ENCODE data around the gene VWA5B2. TPM values are rescaled to one million over a fixed set of nuclear protein-coding genes. Genes with fewer than 3 reads are reported as not detected.

Gene VWA5B2
- total RNA-seq, 1 donor from 2014 or later = not detected

DNA sequence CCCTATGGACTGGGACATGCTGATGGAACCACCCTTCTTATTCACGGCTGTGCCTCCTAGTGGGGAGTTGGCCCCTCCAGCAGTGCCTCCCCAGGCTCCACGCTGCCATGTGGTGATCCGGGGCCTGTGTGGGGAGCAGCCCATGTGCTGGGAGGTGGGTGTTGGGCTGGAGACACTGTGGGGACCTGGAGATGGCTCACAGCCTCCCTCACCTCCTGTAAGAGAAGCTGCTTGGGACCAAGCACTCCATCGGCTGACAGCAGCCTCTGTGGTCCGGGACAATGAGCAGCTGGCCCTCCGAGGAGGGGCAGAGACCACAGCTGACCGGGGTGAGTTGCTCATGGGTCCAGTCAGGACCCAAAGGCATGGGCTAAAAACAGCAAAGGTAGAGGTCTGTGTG lies 10.3 kb downstream of the VWA5B2 start:
- intact Hi-C loops (cut with micrococcal nuclease) = no loop called here
- ATAC-seq (no peak), DNase-seq (no peak)

DNA sequence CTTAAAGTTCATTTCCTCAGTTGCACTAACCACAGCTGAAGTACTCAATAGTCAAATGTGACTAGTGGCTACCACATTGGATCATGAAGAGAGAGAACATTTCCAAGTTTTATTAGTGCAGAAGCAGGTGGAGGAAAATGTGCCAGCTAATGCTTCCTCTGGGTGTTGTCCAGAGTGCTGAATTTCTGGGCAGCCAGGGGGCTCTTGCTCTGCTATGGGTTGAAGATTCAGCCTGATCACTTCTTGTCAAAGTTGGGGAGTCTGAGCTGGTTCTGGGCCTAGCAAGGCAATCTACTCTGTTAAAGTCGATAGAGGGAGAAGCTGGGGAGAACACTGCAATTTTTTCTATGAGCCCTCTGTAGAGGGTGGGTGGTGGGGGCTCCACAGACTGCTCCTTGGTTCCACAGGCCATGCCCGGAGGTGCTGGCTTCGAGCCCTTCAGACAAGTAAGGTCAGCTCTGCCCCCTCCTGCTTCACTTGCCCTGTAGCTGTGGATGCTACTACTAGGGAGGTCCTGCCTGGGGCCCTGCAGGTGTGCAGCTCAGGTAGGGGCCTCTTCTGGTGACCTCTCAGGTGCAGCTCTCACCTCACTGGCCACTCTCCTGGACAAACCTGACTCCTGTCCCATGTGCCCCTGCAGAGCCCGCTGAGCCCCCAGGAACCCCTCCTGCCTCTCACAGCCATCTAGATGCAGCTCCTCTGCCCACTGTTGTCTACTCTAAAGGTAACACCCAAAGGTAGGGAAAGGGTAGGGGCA lies 11.2 kb downstream of the VWA5B2 start:
- intact Hi-C loops (cut with micrococcal nuclease) = no loop called here
- DNase-seq = no peak
- ATAC-seq = no peak

DNA sequence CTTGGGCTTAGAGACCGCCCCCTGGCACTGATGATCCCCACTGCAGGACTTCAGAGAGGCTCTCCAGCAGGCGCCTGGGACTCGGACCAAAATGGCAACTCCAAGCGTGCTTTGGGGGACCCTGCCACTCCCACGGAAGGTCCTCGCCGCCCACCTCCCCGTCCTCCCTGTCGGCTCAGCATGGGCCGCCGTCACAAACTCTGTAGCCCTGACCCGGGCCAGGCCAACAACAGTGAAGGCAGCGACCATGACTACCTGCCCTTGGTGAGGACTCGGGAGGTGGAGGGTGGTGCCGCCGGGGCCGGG lies 11.7 kb downstream of the VWA5B2 start:
- intact Hi-C loops (cut with micrococcal nuclease) = no loop called here
- DNase-seq (no peak), ATAC-seq (no peak)

DNA sequence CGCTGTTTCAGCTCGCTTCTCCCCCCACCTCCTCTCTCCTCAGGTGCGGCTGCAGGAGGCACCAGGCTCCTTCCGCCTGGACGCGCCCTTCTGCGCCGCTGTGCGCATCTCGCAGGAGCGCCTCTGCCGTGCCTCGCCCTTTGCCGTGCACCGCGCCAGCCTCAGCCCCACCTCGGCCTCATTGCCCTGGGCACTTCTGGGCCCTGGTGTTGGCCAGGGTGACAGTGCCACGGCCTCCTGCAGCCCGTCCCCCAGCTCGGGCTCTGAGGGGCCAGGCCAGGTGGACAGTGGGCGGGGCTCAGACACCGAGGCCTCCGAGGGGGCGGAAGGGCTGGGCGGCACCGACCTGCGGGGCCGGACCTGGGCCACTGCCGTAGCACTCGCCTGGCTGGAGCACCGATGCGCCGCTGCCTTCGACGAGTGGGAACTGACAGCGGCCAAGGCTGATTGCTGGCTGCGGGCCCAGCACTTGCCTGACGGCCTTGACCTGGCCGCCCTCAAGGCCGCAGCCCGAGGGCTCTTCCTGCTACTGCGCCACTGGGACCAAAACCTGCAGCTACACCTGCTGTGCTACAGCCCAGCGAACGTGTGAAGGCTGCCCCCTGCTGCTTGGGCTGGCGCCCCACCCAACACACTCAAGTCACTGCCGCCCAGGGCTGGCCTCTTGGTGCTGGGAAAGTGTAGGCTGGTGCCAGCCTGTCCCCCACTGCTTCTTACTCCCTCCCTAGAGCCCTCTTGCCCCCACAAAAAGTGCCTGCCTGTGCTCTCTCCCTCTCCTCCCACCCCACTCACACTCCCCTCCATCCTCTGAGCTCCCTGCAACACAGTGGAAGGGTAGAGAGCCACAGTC lies 12.3 kb downstream of the VWA5B2 start:
- ATAC-seq = peak; percentile 82
- peak; percentile 64 for DNase-seq
- intact Hi-C loops (cut with micrococcal nuclease) = no loop called here

DNA sequence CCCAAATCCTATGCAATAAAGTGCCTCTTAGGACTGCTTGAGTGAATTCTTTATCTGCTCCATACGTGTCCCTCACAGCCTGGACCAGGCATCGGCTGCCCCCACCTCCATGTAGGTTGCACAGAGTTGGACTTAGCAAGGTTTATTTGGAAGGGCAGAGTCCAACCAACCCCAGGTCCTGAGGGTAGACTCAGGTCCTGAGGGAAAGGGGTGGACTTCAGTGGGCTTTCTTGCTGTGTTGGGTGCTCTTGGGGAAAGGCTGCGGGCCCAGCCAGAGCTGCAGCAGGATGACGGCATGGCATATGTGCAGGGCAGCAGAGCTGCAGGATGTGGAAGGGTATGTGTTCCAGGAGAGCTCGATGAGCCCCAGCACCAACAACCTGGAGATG lies 12.9 kb downstream of the VWA5B2 start:
- ATAC-seq (peak; percentile 5), DNase-seq (no peak)
- intact Hi-C loops (cut with micrococcal nuclease) = no loop called here

DNA sequence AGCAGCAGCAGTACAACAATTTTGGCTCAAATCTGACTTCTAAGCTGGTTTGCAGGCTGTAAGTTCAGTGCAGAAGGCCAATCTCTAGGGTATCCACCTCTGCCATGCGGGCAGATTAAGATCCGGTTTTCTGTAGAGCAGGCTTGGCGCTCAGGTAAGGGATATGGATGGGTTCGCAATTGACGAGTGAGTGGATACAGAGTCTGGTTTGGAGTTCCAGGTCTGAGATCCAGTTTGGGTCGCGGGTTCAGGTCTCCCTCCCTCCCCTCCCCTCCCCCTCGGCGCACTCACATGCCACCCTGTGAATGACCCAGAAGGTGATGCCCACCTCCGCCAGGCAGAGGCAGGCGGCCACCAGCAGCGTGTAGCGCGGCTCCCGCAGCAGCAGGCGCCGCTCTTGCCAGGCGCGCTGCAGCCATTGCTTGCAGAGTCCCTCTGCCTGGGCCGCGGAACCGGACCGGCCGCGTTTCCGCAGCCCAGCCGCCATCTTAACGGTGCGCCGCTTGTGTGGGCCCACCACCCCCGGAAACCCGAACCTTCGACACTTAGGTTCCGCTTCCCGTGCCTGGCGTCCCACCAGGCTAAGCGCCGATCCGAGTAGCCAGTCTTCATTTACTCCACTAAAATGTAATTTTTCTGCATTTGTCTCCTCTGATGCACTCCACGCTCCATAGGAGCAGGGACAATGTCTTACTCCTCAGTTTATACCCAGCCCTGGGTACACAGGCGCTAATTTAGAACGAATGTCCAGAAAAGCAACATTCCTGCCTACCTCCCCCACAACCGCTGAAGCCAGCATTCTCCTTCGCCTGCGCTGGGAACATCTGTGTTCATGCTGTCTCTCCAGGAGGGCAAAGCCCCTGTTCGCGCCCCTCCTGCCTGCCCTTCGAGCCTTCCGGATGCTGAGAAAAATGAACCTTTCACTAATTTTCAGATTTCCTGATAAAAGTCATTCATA lies 19.3 kb downstream of the VWA5B2 start, which contains the start of gene ALG3:
TSS of gene ALG3 (minus strand) at position 509 of the 958 bp plus-strand sequence. CDS start at position 487, 22 bp downstream.
- DNase-seq (peak; percentile 87), ATAC-seq (peak; percentile 85)
- intact Hi-C loops (cut with micrococcal nuclease) = no loop called here

DNA sequence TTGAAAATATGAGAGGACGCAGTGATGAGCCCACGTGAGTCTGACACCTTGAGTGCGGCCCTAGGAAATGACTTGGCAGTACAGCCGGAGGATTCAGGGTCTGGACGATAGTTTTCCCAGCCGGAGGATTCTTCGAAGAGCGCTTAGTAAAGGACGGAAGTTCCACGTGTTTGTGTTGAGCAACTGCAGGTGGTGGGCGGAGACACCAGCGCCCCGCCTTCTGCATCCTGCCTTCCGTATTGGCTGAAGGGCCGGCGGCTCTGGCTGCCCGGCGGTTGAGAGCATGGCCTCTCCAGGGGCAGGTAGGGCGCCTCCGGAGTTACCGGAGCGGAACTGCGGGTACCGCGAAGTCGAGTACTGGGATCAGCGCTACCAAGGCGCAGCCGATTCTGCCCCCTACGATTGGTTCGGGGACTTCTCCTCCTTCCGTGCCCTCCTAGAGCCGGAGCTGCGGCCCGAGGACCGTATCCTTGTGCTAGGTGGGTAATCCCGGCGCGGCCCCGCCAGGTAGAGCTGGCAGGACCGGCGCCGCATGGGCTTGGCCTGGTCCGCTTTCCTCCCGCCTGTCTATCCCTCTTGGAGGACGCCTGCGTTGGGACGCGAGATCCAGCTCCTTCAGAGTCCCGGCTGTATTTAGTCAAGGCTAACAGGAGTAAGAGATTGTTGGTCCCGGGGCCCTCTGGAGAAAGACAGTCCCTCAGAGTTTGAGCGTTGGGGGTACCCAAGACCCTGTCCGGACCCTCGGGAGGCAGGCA lies 20.2 kb downstream of the VWA5B2 start, which contains the start of gene EEF1AKMT4:
TSS of gene EEF1AKMT4 (plus strand) at position 261 of the 755 bp plus-strand sequence. CDS start at position 284, 23 bp downstream.
- DNase-seq (peak; percentile 97), ATAC-seq (peak; percentile 99)
- intact Hi-C loops (cut with micrococcal nuclease) = no loop called here

DNA sequence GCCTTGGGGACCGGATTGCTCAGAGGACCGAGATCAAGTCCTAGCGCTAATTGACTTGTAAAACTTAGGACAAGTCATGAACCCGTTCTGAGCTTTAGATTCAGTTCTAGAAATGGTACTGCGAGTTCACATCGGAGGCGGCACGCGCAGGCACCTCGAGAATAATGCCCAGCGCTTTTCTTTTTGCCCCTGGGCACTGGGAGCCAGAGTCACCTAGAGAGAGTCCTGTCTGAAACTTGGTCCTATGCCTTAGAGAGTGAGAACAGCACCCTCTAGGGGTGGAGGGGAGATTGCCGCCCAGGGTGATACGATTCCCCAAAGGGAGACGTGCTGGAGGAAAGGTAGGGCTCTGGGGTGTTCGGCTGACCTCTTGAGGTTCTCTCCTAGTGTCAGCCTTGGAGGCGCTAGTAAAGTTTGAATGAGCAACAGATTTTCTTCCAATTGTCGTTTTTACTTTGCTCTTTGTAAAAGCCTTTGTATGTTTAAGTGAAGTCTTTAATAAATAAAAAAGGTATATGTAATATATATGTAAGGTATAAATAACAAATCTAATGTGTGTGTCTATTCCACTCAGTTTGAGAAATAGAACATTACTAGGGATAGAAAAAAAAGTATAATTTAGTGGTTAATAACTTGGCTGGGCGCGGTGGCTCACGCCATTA lies 20.9 kb downstream of the VWA5B2 start:
- ATAC-seq = peak; percentile 84
- intact Hi-C loops (cut with micrococcal nuclease) = no loop called here

DNA sequence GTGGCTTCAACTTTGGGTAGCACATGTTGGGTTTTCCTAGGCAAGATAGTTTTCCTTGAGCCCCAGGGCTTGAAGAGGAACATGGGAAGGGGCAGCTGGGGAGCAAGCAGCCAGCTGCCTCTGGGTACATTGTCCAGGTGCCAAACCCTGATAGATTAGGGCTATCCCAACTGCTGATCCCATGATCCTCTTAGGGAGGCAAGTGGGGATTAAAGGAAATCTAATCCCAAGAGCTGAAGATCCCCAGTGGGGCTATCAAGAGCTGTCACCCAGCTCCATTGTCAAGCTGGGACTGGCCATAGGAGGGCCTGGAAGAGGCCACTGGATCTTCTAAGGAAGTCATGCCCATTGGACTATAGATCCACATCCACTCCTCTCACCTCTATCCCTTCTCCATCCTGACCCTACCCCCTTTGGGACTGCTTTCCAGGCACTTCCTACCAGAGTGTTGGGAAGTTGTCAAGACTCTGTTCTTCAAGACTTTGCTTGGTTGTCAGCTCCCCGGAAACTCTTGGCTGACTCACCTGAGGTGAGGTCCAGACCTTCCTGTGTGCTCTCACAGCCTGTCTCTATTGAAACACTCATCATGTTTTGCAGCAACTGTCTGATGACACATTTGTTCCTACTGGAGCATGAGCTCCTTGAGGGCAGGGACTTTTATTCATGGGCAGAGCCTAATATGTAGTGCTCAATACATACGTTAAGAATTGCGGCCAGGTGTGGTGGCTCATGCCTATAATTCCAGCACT lies 26.1 kb downstream of the VWA5B2 start:
- DNase-seq = no peak
- intact Hi-C loops (cut with micrococcal nuclease) = no loop called here
- ATAC-seq = no peak

More for the DNA sequence above, 20.9 kb downstream of the VWA5B2 start:
- peak; percentile 86 for DNase-seq

DNA sequence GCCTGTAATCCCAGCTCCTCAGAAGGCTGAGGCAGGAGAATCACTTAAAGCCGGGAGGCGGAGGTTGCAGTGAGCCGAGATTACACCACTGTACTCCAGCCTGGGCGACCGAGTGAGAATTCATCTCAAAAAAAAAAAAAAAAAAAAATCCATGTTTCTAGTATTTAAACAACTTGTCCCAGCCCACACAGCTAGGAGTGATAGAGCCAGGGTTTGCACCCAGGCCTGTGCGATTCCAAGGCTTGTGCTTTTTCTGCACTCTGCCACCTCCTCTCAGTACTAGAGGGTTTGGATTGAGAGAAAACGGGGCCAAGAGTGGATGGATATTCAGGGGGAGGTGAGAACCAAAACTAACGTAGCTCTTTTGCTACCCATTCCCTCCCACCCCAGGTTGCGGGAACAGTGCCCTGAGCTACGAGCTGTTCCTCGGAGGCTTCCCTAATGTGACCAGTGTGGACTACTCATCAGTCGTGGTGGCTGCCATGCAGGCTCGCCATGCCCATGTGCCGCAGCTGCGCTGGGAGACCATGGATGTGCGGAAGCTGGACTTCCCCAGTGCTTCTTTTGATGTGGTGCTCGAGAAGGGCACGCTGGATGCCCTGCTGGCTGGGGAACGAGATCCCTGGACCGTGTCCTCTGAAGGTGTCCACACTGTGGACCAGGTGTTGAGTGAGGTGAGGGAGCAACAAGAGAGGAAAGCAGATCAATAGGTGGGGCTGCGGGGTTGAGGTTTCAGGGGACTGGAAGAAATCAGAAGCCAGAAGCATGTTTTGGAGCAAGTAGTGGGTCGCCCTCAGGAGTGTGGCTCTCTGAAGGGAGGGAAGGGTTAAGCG lies 27.9 kb downstream of the VWA5B2 start:
- intact Hi-C loops (cut with micrococcal nuclease) = no loop called here
- ATAC-seq = no peak

DNA sequence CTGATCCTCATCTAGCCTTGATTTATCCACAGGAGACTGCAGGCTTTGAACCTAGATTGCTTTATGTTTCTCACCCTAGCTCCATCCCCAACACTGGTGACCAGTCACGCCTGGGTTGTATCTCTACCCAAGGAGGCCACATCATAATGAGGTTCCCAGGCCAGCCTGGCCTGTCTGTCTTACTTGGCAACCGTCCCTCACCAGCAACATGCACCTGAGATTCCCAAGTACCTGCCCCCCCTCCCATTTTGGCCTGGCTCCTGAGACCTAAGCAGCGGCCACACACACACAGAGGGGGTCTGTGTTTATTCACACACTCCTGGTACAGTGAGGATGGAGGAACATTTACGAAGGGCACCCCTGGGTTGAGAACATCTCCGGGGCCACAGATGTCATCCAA lies 29.5 kb downstream of the VWA5B2 start:
- intact Hi-C loops (cut with micrococcal nuclease) = no loop called here
- ATAC-seq = no peak

More for the DNA sequence above, 27.9 kb downstream of the VWA5B2 start:
- DNase-seq = no peak

DNA sequence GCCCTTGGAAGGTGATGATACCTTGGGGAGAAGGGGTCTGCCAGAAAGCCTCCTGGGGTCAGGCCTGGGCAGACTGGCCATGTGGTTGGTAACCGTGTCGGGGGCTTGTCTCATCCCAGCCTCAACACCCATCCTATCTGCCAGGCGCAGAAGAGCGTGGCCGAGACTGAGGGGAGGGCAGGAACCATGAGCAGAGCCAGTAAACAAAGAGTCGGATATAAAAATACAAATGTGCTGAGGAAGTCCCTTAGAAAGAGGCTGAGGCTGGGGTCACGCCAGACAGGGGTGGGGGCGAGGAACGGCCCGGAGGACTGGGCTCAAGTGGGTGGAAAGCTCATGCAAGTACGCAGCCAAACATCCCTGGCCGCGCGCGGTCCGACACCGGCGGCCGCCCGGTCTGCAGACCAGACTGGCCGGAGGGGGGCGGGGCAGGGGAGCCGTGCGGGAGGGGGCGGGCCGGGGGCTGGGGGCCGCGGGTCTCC lies 30.1 kb downstream of the VWA5B2 start:
- no peak for DNase-seq
- intact Hi-C loops (cut with micrococcal nuclease) = no loop called here
- peak; percentile 6 for ATAC-seq

More for the DNA sequence above, 29.5 kb downstream of the VWA5B2 start:
- no peak for DNase-seq

DNA sequence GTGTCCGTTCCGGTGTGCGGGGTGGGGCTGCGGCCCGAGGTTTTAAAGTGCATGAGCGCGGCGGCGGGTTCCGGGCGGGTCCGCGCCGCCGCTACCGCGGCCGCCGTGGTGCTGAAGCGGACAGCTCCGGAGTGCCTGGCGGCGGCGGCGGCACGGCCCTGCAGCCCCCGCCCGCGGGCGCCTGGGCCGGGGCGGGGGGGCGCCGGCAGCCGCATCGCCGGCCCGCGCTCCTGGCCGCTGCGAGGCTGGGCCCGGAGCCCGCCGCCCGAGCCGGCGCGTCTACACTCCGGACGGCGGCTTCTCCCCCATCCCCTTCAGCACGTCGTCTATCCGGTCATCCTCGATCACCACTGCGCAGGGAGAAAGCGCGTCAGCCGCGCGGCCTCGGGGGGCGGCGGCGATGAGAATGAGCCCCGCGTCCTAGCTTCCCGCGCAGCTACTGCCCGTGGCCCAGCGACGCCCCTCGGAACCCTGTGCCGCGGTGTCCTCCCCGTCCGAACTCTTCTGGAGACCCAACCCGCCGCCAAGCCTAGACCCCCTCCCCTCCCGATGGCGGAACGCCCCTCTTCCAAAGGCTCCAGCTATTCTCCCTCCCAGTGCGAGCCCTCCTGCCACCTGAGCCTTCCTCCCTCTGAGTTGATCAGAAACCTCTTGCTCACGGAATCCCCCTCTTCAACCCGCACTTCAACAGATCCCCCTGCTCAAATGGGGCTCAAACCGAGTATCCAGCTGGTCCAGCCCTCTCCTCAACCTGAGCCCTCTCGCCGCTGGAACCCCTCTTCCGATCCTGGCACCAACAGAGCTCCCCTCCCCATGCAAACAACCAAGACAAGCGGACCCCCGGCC lies 30.7 kb downstream of the VWA5B2 start:
- intact Hi-C loops (cut with micrococcal nuclease) = no loop called here
- peak; percentile 80 for ATAC-seq
- peak; percentile 66 for DNase-seq

DNA sequence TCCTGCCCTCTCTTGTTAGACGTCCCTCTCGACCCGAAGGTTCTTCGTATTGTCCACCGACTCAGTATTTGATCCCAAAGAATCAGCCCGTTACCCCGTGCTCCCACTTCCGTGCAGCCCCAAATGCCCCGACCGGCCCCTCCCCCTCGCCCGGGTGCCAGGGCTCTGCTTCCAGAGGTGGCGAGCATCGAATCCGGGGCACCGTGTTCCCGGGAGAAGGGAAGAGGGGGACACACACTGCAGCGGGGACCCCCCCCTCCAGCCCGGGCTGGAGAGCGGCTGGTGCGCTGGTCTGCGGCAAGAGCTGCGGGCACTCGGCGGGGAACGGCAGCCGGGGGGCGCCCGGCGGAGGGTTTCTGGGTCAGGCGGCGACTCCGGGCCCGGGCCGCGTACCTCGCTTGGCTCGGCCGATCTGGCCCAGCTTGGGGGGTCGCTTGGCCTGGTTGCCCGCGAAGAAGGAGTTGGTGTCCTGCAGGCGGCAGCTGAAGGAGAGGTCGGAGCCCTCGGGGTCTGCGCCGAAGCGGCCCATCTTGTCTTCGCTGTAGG lies 31.4 kb downstream of the VWA5B2 start:
- intact Hi-C loops (cut with micrococcal nuclease) = no loop called here
- no peak for ATAC-seq

DNA sequence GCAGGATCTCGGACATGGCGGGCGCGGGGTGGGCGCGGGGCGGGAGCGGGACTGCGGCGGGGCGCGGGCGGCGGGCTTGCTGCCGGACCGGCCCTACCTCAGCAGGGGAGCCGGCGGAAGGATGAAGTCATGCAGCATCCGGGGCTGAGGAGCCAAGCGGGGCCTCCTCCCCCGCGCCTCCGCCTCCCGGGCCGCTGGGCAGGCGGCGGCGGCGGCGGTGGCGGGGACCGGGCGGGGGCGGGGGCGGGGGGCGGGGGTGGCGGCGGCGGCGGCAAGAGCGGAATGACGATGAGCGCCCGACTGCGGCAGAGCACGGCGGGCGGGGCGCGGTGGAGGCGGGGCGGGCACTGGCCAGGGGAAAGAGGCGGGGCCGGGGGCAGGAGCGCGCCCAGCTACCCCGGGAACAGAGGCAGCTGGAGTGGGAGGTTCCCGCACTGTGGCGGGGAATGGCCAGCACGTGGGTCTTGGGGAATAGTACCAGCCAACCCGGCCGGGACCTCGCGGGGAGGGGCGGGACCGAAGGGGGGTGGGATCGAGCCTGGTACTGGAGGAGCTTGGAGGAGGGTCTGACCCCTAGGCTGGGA lies 32.0 kb downstream of the VWA5B2 start, which contains the start of gene CAMK2N2:
TSS of gene CAMK2N2 (minus strand) at position 284 of the 584 bp plus-strand sequence. CDS start at position 16, 268 bp downstream.
- ATAC-seq (peak; percentile 69), DNase-seq (peak; percentile 64)
- intact Hi-C loops (cut with micrococcal nuclease) = no loop called here

More for the DNA sequence above, 31.4 kb downstream of the VWA5B2 start:
- DNase-seq = no peak
